Keratinocyte (primary cell): ENCODE data around the gene DSG2. TPM values are rescaled to one million over a fixed set of nuclear protein-coding genes. Genes with fewer than 3 reads are reported as not detected.

ENCODE experiments used
- DNase-seq: peaks from one replicate; pipeline ENCODE4 v3.0.0-alpha.2; 2011; ENCODE audit warnings: low read depth, missing footprints, low spot score
- FAIRE-seq: peaks from 2 replicates; lab custom pipeline; 2011; peaks lifted over from hg19 to GRCh38; lab: Jason Lieb, UNC
- H2AFZ ChIP-seq: 2 replicates; pipeline ENCODE4 v1.6.0; 2012; ENCODE audit warnings: low read length, control low read depth, inconsistent platforms; ENCODE audit not compliant: control insufficient read depth
- H3K27ac ChIP-seq: 2 replicates; pipeline ENCODE4 v1.5.1; 2011; ENCODE audit warnings: low read length; ENCODE audit not compliant: control insufficient read depth, insufficient read depth
- H3K27me3 ChIP-seq: 3 replicates; pipeline ENCODE4 v1.6.0; 2011; ENCODE audit warnings: low read length; ENCODE audit not compliant: control insufficient read depth, insufficient read depth; ENCODE audit errors: extremely low read depth
- H3K36me3 ChIP-seq, 2 experiments: 2 replicates in 1 of 2; 3 replicates in 1 of 2; pipeline ENCODE4 v1.5.1; 2011; ENCODE audit warnings: low read length in 2 of 2, mild to moderate bottlenecking in 1 of 2; ENCODE audit not compliant: control insufficient read depth in 2 of 2, insufficient read depth in 2 of 2; ENCODE audit errors: extremely low read depth in 1 of 2
- H3K4me1 ChIP-seq: 3 replicates; pipeline ENCODE4 v1.5.1; 2011; ENCODE audit warnings: low read length; ENCODE audit not compliant: control insufficient read depth, insufficient read depth; ENCODE audit errors: extremely low read depth
- H3K4me2 ChIP-seq: 3 replicates; pipeline ENCODE4 v1.6.0; 2011; ENCODE audit warnings: low read depth, low read length; ENCODE audit not compliant: control insufficient read depth, insufficient read depth; ENCODE audit errors: extremely low read depth
- H3K4me3 ChIP-seq, 3 experiments: fragments of 200-600 bp in 1 of 3; sonication (generic) in 1 of 3; 2 replicates in 2 of 3; 3 replicates in 1 of 3; pipeline ENCODE4 v1.5.1; 2011 to 2016; ENCODE audit warnings: low read length in 3 of 3, mild to moderate bottlenecking in 3 of 3, control low read depth in 2 of 3, inconsistent platforms in 1 of 3, low read depth in 1 of 3, mixed read lengths in 1 of 3, mixed run types in 1 of 3, moderate library complexity in 1 of 3; ENCODE audit not compliant: control insufficient read depth in 2 of 3, insufficient read depth in 2 of 3; ENCODE audit errors: extremely low read depth in 1 of 3
- H3K79me2 ChIP-seq: 2 replicates; pipeline ENCODE4 v1.6.0; 2012; ENCODE audit warnings: low read length; ENCODE audit not compliant: control insufficient read depth, insufficient read depth
- H3K9ac ChIP-seq: 3 replicates; pipeline ENCODE4 v1.6.0; 2011; ENCODE audit warnings: low read length; ENCODE audit not compliant: control insufficient read depth, insufficient read depth; ENCODE audit errors: extremely low read depth
- H3K9me1 ChIP-seq: 3 replicates; pipeline ENCODE4 v1.6.0; 2011; ENCODE audit warnings: low read length; ENCODE audit not compliant: control insufficient read depth, insufficient read depth; ENCODE audit errors: extremely low read depth
- H3K9me3 ChIP-seq: 2 replicates; pipeline ENCODE4 v1.5.1; 2012; ENCODE audit warnings: low read depth, low read length; ENCODE audit not compliant: control insufficient read depth
- H4K20me1 ChIP-seq: 3 replicates; pipeline ENCODE4 v1.6.0; 2011; ENCODE audit warnings: low read length; ENCODE audit not compliant: control insufficient read depth, insufficient read depth; ENCODE audit errors: extremely low read depth
- EZH2 ChIP-seq: IDR thresholded peaks from one replicate; pipeline ENCODE4 v1.6.1; 2012; ENCODE audit warnings: inconsistent platforms, mild to moderate bottlenecking, low read length, moderate library complexity
- dilution Hi-C: fragments of 300-500 bp; cut with MboI; formaldehyde crosslinking; loops from one replicate; pipeline ENCODE4 v1.7.0; 2020; ENCODE audit warnings: low sequenced_read_pairs; ENCODE audit not compliant: extremely low pct_ligation_motif_present
- polyA plus RNA-seq, 5 experiments: library from polyadenylated mRNA; depleted of rRNA in 3 of 5; stranded (reverse) in 3 of 5; stranded (forward) in 1 of 5; unstranded in 1 of 5; fragments of >200 nt; gene quantifications; 1 replicate in 1 of 5; 2 replicates in 3 of 5; 3 replicates in 1 of 5; pipeline versions ENCODE4 v1.2.1 to v1.2.3, GENCODE V29; 2011 to 2012; ENCODE audit warnings: missing spikeins in 2 of 5, low read depth in 1 of 5, low replicate concordance in 1 of 5
- TF ChIP-seq, protein P1 (sequence below), 3 experiments: IDR thresholded peaks in 1 of 3; conservative IDR thresholded peaks in 1 of 3; optimal IDR thresholded peaks in 1 of 3; 2 replicates in 2 of 3; 3 replicates in 1 of 3; pipeline versions ENCODE3 to v1.5.1; 2011; ENCODE audit warnings: low read length in 3 of 3, mild to moderate bottlenecking in 3 of 3, moderate library complexity in 2 of 3, control low read depth in 1 of 3, inconsistent platforms in 1 of 3; ENCODE audit not compliant: insufficient read depth in 2 of 3; ENCODE audit errors: extremely low read depth in 1 of 3

DSG2 gene
- polyA plus RNA-seq, 1 donor (not counting 4 experiments of a cell fraction or from before 2014, with no cell fraction given) = 140 TPM

DNA sequence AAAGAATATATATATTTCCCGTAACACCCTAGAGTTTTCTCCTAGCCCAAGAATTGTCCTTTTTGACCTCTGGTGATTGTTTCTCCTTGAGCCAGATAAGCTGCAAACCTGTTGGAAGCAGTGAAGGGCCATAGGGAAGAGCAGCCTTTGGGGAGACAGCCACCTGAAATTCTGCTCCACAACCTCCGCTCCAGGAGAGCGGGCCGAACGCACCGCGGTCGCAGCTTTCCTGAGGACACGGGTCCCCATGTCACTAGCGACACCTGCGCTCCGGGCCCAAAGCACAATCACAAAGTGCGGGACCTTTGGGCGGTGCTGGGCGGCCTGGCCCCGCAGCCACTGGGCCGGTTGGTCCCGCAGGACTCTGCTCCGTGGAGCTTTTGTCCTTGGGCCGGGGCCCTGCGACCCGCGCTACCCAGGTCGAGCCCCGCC is 557 bp upstream of the DSG2 start:
- Histone ChIP-seq H4K20me1 (no peaks in the 10 kb centered on the region), H3K27ac (peak overlapping the region; percentile 49), H3K36me3 (peaks cover 0 to 6% of the 10 kb centered on the region in 2 experiments), H3K4me1 (peaks cover 23% of the 10 kb centered on the region), H3K27me3 (no peaks in the 10 kb centered on the region), H3K9ac (peak overlapping the region; percentile 98), H3K4me2 (peak overlapping the region; percentile 69), H2AFZ (peak overlapping the region; percentile 58), H3K79me2 (peaks cover 35% of the 10 kb centered on the region), H3K9me1 (no peaks in the 10 kb centered on the region), H3K4me3 (peak overlapping the region; percentile 49 to 98 (median 93)), H3K9me3 (no peaks in the 10 kb centered on the region)
- no peak for FAIRE-seq
- TF ChIP-seq, protein P1, sequence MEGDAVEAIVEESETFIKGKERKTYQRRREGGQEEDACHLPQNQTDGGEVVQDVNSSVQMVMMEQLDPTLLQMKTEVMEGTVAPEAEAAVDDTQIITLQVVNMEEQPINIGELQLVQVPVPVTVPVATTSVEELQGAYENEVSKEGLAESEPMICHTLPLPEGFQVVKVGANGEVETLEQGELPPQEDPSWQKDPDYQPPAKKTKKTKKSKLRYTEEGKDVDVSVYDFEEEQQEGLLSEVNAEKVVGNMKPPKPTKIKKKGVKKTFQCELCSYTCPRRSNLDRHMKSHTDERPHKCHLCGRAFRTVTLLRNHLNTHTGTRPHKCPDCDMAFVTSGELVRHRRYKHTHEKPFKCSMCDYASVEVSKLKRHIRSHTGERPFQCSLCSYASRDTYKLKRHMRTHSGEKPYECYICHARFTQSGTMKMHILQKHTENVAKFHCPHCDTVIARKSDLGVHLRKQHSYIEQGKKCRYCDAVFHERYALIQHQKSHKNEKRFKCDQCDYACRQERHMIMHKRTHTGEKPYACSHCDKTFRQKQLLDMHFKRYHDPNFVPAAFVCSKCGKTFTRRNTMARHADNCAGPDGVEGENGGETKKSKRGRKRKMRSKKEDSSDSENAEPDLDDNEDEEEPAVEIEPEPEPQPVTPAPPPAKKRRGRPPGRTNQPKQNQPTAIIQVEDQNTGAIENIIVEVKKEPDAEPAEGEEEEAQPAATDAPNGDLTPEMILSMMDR (optimal IDR thresholded peaks at IDR 0.05 in 1 of 3, IDR thresholded peaks at IDR 0.05 in 1 of 3, conservative IDR thresholded peaks at IDR 0.05 in 1 of 3; ENCODE audit: extremely low read depth in 1 of 3, insufficient read depth in 2 of 3, low read length in 3 of 3) = no peak
- no peak for TF ChIP-seq EZH2
- dilution Hi-C loops = no loop called here
- no peak for DNase-seq

DNA sequence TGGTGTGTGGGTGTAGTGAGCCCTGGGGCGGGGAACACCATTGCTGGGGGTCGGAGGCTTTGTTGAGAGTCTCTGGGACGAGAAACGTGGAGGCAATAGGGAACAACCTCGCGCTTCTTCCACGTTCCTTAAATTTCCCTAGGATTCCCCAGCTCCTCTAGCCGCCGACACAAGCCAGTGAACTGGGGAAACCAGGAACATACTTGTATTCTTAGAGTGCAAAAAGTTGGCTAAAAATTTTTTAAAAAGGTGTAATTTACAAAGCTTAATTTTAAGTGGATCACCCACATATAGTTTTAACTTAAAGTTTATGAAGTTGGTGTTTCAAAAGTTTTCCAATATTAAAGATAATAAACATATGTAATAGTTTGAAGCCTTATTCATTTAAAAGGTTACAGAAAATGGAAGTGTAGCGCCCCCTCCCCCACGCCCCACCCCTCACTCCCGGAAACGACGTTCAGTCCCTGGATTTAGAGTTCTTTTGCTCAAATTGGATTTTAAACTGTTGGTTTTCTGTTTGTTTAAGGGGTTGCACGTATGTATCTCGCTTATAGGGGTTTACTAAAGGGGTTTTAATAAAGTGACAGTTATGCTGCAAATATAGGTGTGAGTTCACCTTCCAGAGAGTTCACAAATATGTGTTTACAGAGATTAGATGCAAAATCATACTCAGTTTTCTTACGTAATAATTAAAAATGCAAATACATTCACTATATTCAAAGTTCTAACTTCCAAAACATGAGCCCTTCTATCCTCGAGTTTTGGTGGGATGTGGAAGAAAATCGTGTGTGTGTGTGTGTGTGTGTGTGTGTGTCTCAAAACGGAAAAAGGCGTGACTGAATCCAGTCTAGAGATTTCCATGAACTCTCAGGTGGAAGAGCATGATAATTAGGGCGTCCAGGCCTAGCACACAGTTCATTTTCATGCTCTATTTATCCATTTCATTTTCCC is 872 bp downstream of the DSG2 start:
- H3K9me3 ChIP-seq = no peaks in the 10 kb centered on the region
- peak overlapping the region; percentile 90 for H3K4me2 ChIP-seq
- H3K79me2 ChIP-seq = peaks cover 48% of the 10 kb centered on the region
- H3K4me3 ChIP-seq = peak overlapping the region; percentile 76 to 98 (median 93)
- H3K36me3 ChIP-seq = peaks cover 0 to 9% of the 10 kb centered on the region in 2 experiments
- no peak for TF ChIP-seq EZH2
- TF ChIP-seq, protein P1 (optimal IDR thresholded peaks at IDR 0.05 in 1 of 3, IDR thresholded peaks at IDR 0.05 in 1 of 3, conservative IDR thresholded peaks at IDR 0.05 in 1 of 3; ENCODE audit: extremely low read depth in 1 of 3, insufficient read depth in 2 of 3, low read length in 3 of 3) = no peak
- FAIRE-seq (peak; percentile 51), DNase-seq (no peak)
- dilution Hi-C loops = no loop called here
- peak overlapping the region; percentile 98 for H3K9ac ChIP-seq
- H3K4me1 ChIP-seq = peaks cover 23% of the 10 kb centered on the region
- peak overlapping the region; percentile 62 for H2AFZ ChIP-seq
- H3K27ac ChIP-seq = peak overlapping the region; percentile 89
- H3K9me1 ChIP-seq = no peaks in the 10 kb centered on the region
- H4K20me1 ChIP-seq = no peaks in the 10 kb centered on the region
- H3K27me3 ChIP-seq = no peaks in the 10 kb centered on the region
